ENCODE measurements around the gene COL6A5. TPM values are rescaled to one million over a fixed set of nuclear protein-coding genes. Genes with fewer than 3 reads are reported as not detected.

The COL6A5 gene
- total RNA-seq, 1 donor from 2014 or later, result 4.5 TPM

GRCh38 chr3:130386604-130387263 lies 41.3 kb downstream of the COL6A5 start:
- ATAC-seq (no peak), DNase-seq (no peak)
- no peaks in the 10 kb centered on the region for H3K27me3 ChIP-seq (ENCODE audit: low read depth)
- TF ChIP-seq, protein P1, sequence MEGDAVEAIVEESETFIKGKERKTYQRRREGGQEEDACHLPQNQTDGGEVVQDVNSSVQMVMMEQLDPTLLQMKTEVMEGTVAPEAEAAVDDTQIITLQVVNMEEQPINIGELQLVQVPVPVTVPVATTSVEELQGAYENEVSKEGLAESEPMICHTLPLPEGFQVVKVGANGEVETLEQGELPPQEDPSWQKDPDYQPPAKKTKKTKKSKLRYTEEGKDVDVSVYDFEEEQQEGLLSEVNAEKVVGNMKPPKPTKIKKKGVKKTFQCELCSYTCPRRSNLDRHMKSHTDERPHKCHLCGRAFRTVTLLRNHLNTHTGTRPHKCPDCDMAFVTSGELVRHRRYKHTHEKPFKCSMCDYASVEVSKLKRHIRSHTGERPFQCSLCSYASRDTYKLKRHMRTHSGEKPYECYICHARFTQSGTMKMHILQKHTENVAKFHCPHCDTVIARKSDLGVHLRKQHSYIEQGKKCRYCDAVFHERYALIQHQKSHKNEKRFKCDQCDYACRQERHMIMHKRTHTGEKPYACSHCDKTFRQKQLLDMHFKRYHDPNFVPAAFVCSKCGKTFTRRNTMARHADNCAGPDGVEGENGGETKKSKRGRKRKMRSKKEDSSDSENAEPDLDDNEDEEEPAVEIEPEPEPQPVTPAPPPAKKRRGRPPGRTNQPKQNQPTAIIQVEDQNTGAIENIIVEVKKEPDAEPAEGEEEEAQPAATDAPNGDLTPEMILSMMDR (IDR thresholded peaks at IDR 0.05), result no peak
- no peaks in the 10 kb centered on the region for H3K9me3 ChIP-seq
- intact Hi-C loops (cut with DNase I), result no loop called here
- no peaks in the 10 kb centered on the region for H3K36me3 ChIP-seq
- no peaks in the 10 kb centered on the region for H3K4me1 ChIP-seq
- no peak overlapping the region for H3K27ac ChIP-seq
- H3K4me3 ChIP-seq, result no peak overlapping the region

- TF ChIP-seq, protein P1 (IDR thresholded peaks at IDR 0.05), result no peak
- intact Hi-C loops (cut with DNase I), result no loop called here
- ATAC-seq, result no peak
- Histone ChIP-seq H3K4me1 (no peaks in the 10 kb centered on the region), H3K27ac (no peak overlapping the region), H3K4me3 (no peak overlapping the region), H3K36me3 (no peaks in the 10 kb centered on the region), H3K27me3 (ENCODE audit: low read depth) (no peaks in the 10 kb centered on the region), H3K9me3 (no peaks in the 10 kb centered on the region)
- no peak for DNase-seq
Measured at GRCh38 chr3:130389743-130390478, 44.4 kb downstream of the COL6A5 start.

- no peaks in the 10 kb centered on the region for H3K9me3 ChIP-seq
- intact Hi-C loops (cut with DNase I), result no loop called here
- ATAC-seq (no peak), DNase-seq (no peak)
- H3K4me1 ChIP-seq, result no peaks in the 10 kb centered on the region
- H3K27ac ChIP-seq, result no peak overlapping the region
- H3K4me3 ChIP-seq, result no peak overlapping the region
- no peaks in the 10 kb centered on the region for H3K36me3 ChIP-seq
- no peaks in the 10 kb centered on the region for H3K27me3 ChIP-seq (ENCODE audit: low read depth)
- TF ChIP-seq, protein P1 (IDR thresholded peaks at IDR 0.05), result no peak
Measured at GRCh38 chr3:130392266-130392665, 46.8 kb downstream of the COL6A5 start.

GRCh38 chr3:130393594-130393993 lies 48.1 kb downstream of the COL6A5 start:
- TF ChIP-seq, protein P1 (IDR thresholded peaks at IDR 0.05), result no peak
- Histone ChIP-seq H3K27ac (no peak overlapping the region), H3K36me3 (no peaks in the 10 kb centered on the region), H3K4me3 (no peak overlapping the region), H3K27me3 (ENCODE audit: low read depth) (no peaks in the 10 kb centered on the region), H3K4me1 (no peaks in the 10 kb centered on the region), H3K9me3 (no peaks in the 10 kb centered on the region)
- ATAC-seq (no peak), DNase-seq (no peak)
- intact Hi-C loops (cut with DNase I), result no loop called here

DNA sequence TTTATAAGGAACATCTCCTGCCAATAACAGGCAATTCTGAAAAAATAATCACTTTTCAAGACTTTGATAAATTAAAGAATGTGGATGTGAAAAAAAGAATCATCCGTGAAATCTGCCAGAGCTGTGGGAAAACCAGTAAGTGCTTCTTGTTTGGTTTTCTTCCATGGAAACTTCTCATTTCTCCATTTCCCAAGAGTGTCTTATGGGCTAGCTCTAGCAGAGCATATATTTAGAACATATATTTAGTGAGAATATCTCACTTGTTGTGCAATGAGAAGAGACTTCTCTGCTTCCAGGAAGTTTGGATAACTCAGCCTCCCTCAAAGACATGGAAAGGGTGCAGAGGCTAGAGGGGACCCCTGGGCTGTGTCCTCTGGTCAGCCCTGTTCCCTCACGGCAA lies 49.9 kb downstream of the COL6A5 start:
- ATAC-seq, result no peak
- no peak for DNase-seq
- Histone ChIP-seq H3K36me3 (no peaks in the 10 kb centered on the region), H3K27me3 (ENCODE audit: low read depth) (no peaks in the 10 kb centered on the region), H3K4me1 (no peaks in the 10 kb centered on the region), H3K4me3 (no peak overlapping the region), H3K9me3 (no peaks in the 10 kb centered on the region), H3K27ac (no peak overlapping the region)
- TF ChIP-seq, protein P1 (IDR thresholded peaks at IDR 0.05), result no peak
- intact Hi-C loops (cut with DNase I), result no loop called here
